ENCODE data around the gene SUOX. TPM values are rescaled to one million over a fixed set of nuclear protein-coding genes. Genes with fewer than 3 reads are reported as not detected.

The SUOX gene
- total and polyA plus RNA-seq, 4 donors = 17.3 to 39.3 (median 33.0) TPM

GRCh38 chr12:55974308-55974730 is 22.8 kb upstream of the SUOX start:
- 0% methylated on average over 15 of the region's 15 CpGs for WGBS
- Histone ChIP-seq H3K9ac (ENCODE audit: low read depth in 1 of 2, low read length in 2 of 2) (peak overlapping the region; percentile 77 to 94), H3K27me3 (ENCODE audit: control insufficient read depth in 4 of 4, insufficient read depth in 4 of 4, low read length in 3 of 4) (no peaks in the 10 kb centered on the region), H3K4me1 (ENCODE audit: control insufficient read depth in 4 of 4, insufficient read depth in 4 of 4, low read length in 3 of 4) (peaks cover 7 to 30% (median 21%) of the 10 kb centered on the region in 4 donors), H3K9me3 (ENCODE audit: control insufficient read depth in 4 of 4, low read length in 3 of 4) (no peaks in the 10 kb centered on the region), H3K4me3 (ENCODE audit: low read depth in 1 of 3, low read length in 3 of 3) (peak overlapping the region; percentile 57 to 93 (median 80)), H3K36me3 (ENCODE audit: control insufficient read depth in 4 of 4, insufficient read depth in 3 of 4, low read depth in 1 of 4, low read length in 3 of 4) (peaks cover 0 to 4% (median under 1%) of the 10 kb centered on the region in 4 donors), H3K27ac (ENCODE audit: low read depth in 1 of 2, low read length in 2 of 2) (peak overlapping the region; percentile 86 to 96)
- no peak for DNase-seq (ENCODE audit: low spot score)
- TF ChIP-seq NR2F2 (IDR thresholded peaks at IDR 0.05) = no peak
- TF ChIP-seq EGR1 (IDR thresholded peaks at IDR 0.05; ENCODE audit: low read depth in 2 of 2) = no peak
- TF ChIP-seq HNF4G (IDR thresholded peaks at IDR 0.05) = no peak
- no peak for TF ChIP-seq RAD21 (IDR thresholded peaks at IDR 0.05)
- TF ChIP-seq JUND (IDR thresholded peaks at IDR 0.05) = no peak
- no peak for TF ChIP-seq TAF1 (conservative IDR thresholded peaks at IDR 0.05)
- no peak for TF ChIP-seq RXRA (IDR thresholded peaks at IDR 0.05)
- TF ChIP-seq, protein P1, sequence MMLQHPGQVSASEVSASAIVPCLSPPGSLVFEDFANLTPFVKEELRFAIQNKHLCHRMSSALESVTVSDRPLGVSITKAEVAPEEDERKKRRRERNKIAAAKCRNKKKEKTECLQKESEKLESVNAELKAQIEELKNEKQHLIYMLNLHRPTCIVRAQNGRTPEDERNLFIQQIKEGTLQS (IDR thresholded peaks at IDR 0.05) = no peak
- TF ChIP-seq FOXA1 (IDR thresholded peaks at IDR 0.05) = no peak
- TF ChIP-seq, protein P2, sequence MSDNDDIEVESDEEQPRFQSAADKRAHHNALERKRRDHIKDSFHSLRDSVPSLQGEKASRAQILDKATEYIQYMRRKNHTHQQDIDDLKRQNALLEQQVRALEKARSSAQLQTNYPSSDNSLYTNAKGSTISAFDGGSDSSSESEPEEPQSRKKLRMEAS (IDR thresholded peaks at IDR 0.05) = no peak
- TF ChIP-seq, protein P3, sequence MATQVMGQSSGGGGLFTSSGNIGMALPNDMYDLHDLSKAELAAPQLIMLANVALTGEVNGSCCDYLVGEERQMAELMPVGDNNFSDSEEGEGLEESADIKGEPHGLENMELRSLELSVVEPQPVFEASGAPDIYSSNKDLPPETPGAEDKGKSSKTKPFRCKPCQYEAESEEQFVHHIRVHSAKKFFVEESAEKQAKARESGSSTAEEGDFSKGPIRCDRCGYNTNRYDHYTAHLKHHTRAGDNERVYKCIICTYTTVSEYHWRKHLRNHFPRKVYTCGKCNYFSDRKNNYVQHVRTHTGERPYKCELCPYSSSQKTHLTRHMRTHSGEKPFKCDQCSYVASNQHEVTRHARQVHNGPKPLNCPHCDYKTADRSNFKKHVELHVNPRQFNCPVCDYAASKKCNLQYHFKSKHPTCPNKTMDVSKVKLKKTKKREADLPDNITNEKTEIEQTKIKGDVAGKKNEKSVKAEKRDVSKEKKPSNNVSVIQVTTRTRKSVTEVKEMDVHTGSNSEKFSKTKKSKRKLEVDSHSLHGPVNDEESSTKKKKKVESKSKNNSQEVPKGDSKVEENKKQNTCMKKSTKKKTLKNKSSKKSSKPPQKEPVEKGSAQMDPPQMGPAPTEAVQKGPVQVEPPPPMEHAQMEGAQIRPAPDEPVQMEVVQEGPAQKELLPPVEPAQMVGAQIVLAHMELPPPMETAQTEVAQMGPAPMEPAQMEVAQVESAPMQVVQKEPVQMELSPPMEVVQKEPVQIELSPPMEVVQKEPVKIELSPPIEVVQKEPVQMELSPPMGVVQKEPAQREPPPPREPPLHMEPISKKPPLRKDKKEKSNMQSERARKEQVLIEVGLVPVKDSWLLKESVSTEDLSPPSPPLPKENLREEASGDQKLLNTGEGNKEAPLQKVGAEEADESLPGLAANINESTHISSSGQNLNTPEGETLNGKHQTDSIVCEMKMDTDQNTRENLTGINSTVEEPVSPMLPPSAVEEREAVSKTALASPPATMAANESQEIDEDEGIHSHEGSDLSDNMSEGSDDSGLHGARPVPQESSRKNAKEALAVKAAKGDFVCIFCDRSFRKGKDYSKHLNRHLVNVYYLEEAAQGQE (IDR thresholded peaks at IDR 0.05) = no peak
- no peak for TF ChIP-seq SP1 (IDR thresholded peaks at IDR 0.05)
- TF ChIP-seq FOXA2 (IDR thresholded peaks at IDR 0.05) = no peak
- TF ChIP-seq YY1 (IDR thresholded peaks at IDR 0.05) = no peak
- no peak for TF ChIP-seq HNF4A (conservative IDR thresholded peaks at IDR 0.05)
- TF ChIP-seq, protein P4, sequence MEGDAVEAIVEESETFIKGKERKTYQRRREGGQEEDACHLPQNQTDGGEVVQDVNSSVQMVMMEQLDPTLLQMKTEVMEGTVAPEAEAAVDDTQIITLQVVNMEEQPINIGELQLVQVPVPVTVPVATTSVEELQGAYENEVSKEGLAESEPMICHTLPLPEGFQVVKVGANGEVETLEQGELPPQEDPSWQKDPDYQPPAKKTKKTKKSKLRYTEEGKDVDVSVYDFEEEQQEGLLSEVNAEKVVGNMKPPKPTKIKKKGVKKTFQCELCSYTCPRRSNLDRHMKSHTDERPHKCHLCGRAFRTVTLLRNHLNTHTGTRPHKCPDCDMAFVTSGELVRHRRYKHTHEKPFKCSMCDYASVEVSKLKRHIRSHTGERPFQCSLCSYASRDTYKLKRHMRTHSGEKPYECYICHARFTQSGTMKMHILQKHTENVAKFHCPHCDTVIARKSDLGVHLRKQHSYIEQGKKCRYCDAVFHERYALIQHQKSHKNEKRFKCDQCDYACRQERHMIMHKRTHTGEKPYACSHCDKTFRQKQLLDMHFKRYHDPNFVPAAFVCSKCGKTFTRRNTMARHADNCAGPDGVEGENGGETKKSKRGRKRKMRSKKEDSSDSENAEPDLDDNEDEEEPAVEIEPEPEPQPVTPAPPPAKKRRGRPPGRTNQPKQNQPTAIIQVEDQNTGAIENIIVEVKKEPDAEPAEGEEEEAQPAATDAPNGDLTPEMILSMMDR (IDR thresholded peaks at IDR 0.05; ENCODE audit: low read depth, low read length, missing input control) = no peak
- TF ChIP-seq GABPA (IDR thresholded peaks at IDR 0.05 in 1 of 2, conservative IDR thresholded peaks at IDR 0.05 in 1 of 2) = no peak
- TF ChIP-seq, protein P5, sequence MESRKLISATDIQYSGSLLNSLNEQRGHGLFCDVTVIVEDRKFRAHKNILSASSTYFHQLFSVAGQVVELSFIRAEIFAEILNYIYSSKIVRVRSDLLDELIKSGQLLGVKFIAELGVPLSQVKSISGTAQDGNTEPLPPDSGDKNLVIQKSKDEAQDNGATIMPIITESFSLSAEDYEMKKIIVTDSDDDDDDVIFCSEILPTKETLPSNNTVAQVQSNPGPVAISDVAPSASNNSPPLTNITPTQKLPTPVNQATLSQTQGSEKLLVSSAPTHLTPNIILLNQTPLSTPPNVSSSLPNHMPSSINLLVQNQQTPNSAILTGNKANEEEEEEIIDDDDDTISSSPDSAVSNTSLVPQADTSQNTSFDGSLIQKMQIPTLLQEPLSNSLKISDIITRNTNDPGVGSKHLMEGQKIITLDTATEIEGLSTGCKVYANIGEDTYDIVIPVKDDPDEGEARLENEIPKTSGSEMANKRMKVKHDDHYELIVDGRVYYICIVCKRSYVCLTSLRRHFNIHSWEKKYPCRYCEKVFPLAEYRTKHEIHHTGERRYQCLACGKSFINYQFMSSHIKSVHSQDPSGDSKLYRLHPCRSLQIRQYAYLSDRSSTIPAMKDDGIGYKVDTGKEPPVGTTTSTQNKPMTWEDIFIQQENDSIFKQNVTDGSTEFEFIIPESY (IDR thresholded peaks at IDR 0.05) = no peak

All from liver (tissue), 9 donors.